Measurements from ENCODE around the gene ENTPD6. TPM values are rescaled to one million over a fixed set of nuclear protein-coding genes. Genes with fewer than 3 reads are reported as not detected.

ENTPD6 gene
- polyA plus RNA-seq, 4 donors, result 84.1 to 242 (median 140) TPM

DNA sequence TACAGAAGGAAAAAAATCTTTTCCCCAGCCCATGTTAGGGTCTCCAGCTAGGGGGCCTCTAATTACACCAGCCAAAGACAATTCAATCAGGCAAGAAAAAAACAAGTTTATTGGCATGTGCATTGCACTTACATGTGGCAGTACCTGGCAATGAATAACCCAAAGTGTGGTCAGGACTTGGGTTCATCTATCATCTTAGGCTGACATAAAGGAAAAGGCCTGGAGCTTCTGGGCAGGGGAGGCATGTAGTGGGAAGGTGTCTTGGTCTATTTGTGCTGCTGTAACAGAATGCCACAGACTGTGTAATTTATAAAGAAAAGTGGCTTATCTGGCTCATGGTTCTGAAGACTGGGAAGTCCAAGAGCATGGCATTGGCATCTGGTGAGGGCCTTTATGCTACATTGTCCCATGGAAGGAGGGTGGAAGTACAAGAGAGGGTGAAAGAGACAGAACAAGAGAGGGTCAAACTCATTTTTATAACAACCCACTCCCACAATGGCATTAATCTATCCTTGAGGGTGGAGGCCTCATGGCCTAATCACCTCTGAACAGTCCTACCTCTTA lies 48.0 kb downstream of the ENTPD6 start:
- Histone ChIP-seq H3K9me3 (ENCODE audit: control insufficient read depth in 2 of 2, insufficient read depth in 1 of 2, low read depth in 1 of 2, low read length in 1 of 2) (peaks cover 0 to 5% of the 10 kb centered on the region in 2 donors), H3K36me3 (ENCODE audit: control insufficient read depth in 3 of 3, insufficient read depth in 2 of 3, low read depth in 1 of 3, low read length in 3 of 3) (no peaks in the 10 kb centered on the region), H3K4me1 (ENCODE audit: control insufficient read depth in 3 of 3, insufficient read depth in 2 of 3, low read depth in 1 of 3, low read length in 2 of 3) (peaks cover 0 to 6% (median 0%) of the 10 kb centered on the region in 3 donors), H3K27ac (ENCODE audit: low read depth in 1 of 3, low read length in 2 of 3) (no peak overlapping the region), H3K4me3 (ENCODE audit: low read depth in 1 of 3, low read length in 3 of 3) (no peak overlapping the region), H3K27me3 (ENCODE audit: control insufficient read depth in 3 of 3, insufficient read depth in 3 of 3, low read length in 3 of 3) (no peaks in the 10 kb centered on the region)
- FAIRE-seq (no peak), DNase-seq (no peak)

DNA sequence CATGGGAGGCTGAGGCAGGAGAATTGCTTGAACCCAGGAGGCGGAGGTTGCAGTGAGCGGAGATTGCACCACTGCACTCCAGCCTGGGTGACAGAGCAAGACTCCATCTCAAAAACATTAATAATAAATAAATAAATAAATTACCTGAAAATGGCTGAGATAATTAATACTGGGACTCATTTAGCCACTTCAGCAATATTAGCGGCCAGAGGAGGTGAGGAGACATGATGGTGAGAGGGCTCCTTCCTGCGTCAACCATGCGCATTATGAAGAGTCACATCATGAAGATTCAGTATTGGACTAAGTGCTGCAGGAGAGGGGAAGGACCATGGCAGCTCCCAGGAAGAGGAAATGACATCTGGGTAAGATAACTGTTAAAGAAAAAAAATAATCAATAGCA lies 49.5 kb downstream of the ENTPD6 start:
- WGBS, 3 donors, result 97 to 98% (median 98%) methylated on average over 5 of the region's 5 CpGs
- DNase-seq (no peak), FAIRE-seq (no peak)
- H3K4me3 ChIP-seq (ENCODE audit: low read depth in 1 of 3, low read length in 3 of 3), result no peak overlapping the region
- H3K36me3 ChIP-seq (ENCODE audit: control insufficient read depth in 3 of 3, insufficient read depth in 2 of 3, low read depth in 1 of 3, low read length in 3 of 3), result no peaks in the 10 kb centered on the region
- no peak overlapping the region for H3K27ac ChIP-seq (ENCODE audit: low read depth in 1 of 3, low read length in 2 of 3)
- peaks cover 0 to 5% of the 10 kb centered on the region in 2 donors for H3K9me3 ChIP-seq (ENCODE audit: control insufficient read depth in 2 of 2, insufficient read depth in 1 of 2, low read depth in 1 of 2, low read length in 1 of 2)
- no peaks in the 10 kb centered on the region for H3K27me3 ChIP-seq (ENCODE audit: control insufficient read depth in 3 of 3, insufficient read depth in 3 of 3, low read length in 3 of 3)
- H3K4me1 ChIP-seq (ENCODE audit: control insufficient read depth in 3 of 3, insufficient read depth in 2 of 3, low read depth in 1 of 3, low read length in 2 of 3), result peaks cover 0 to 11% (median 2%) of the 10 kb centered on the region in 3 donors

DNA sequence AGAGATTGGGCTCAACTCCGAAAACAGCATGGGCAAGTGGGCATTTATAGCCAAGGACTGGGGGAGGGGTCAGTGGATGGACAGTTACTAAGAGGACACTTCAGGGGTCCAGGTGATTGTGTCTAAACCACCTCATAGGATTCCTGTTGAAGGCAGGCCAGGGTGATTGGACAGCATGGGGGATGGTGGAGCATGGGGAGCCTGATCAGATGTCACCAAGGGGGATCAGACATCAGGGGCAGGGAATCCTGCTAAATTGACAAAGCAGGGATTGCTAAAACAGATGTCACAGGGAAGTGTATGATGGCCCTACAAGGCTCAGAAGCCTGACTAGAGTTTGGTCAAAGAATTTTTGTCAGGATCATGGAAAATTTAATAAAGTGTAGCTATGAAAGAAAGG lies 49.9 kb downstream of the ENTPD6 start:
- H3K27ac ChIP-seq (ENCODE audit: low read depth in 1 of 3, low read length in 2 of 3), result no peak overlapping the region
- H3K9me3 ChIP-seq (ENCODE audit: control insufficient read depth in 2 of 2, insufficient read depth in 1 of 2, low read depth in 1 of 2, low read length in 1 of 2), result peaks cover 0 to 5% of the 10 kb centered on the region in 2 donors
- FAIRE-seq (no peak), DNase-seq (no peak)
- peaks cover 0 to 11% (median 2%) of the 10 kb centered on the region in 3 donors for H3K4me1 ChIP-seq (ENCODE audit: control insufficient read depth in 3 of 3, insufficient read depth in 2 of 3, low read depth in 1 of 3, low read length in 2 of 3)
- no peaks in the 10 kb centered on the region for H3K27me3 ChIP-seq (ENCODE audit: control insufficient read depth in 3 of 3, insufficient read depth in 3 of 3, low read length in 3 of 3)
- H3K36me3 ChIP-seq (ENCODE audit: control insufficient read depth in 3 of 3, insufficient read depth in 2 of 3, low read depth in 1 of 3, low read length in 3 of 3), result no peaks in the 10 kb centered on the region
- H3K4me3 ChIP-seq (ENCODE audit: low read depth in 1 of 3, low read length in 3 of 3), result no peak overlapping the region
- WGBS, 3 donors, result 93 to 99% (median 95%) methylated on average over 1 of the region's 1 CpG

DNA sequence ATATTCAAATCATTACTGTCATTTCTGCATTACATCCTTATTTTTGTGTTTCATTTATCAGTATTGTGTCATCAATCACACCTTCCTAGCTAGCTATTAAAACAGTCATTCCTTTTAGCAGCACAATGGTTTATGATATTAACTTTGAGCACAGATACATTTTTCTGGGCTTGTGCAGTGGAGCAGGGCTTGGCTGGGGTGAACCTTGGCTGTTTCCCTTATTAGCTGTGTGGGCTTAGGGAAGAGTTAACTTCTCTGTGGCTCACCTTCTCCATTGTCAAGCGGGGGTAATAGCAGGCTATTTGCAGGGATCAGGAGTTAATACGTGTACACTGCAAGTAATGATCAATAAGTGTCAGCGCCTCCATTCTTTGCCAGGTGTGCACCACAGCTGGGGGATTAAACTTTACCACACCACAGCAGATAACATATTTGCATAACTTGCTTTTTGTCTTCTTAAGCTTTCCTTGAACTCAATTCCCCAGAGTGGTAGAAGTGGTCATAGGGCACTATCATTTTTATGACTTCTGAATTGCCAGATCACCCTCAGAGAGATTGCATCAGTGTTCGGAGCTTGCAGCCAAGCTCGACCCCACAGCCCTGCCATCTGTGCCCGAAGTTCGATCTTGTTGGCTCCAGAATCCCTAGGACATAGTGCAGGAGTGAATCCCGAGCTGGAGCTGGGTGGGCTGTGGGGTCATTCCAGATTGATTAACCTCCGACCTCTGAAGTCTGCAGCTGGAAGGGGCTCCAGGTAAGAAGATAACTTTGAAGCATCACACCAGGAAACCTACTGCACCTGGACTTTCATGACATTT lies 50.9 kb downstream of the ENTPD6 start:
- 19 to 64% (median 37%) methylated on average over 9 of the region's 9 CpGs for WGBS, 3 donors
- H3K4me1 ChIP-seq (ENCODE audit: control insufficient read depth in 3 of 3, insufficient read depth in 2 of 3, low read depth in 1 of 3, low read length in 2 of 3), result peaks cover 0 to 11% (median 2%) of the 10 kb centered on the region in 3 donors
- H3K4me3 ChIP-seq (ENCODE audit: low read depth in 1 of 3, low read length in 3 of 3), result peak overlapping the region in 2 of 3 donors; percentile 25 to 80
- peak; percentile 35 to 57 for DNase-seq
- no peak for FAIRE-seq
- H3K9me3 ChIP-seq (ENCODE audit: control insufficient read depth in 2 of 2, insufficient read depth in 1 of 2, low read depth in 1 of 2, low read length in 1 of 2), result peaks cover 0 to 5% of the 10 kb centered on the region in 2 donors
- peak overlapping the region in 1 of 3 donors; percentile 91 for H3K27ac ChIP-seq (ENCODE audit: low read depth in 1 of 3, low read length in 2 of 3)
- no peaks in the 10 kb centered on the region for H3K27me3 ChIP-seq (ENCODE audit: control insufficient read depth in 3 of 3, insufficient read depth in 3 of 3, low read length in 3 of 3)
- H3K36me3 ChIP-seq (ENCODE audit: control insufficient read depth in 3 of 3, insufficient read depth in 2 of 3, low read depth in 1 of 3, low read length in 3 of 3), result peaks cover 0 to under 1% (median 0%) of the 10 kb centered on the region in 3 donors

DNA sequence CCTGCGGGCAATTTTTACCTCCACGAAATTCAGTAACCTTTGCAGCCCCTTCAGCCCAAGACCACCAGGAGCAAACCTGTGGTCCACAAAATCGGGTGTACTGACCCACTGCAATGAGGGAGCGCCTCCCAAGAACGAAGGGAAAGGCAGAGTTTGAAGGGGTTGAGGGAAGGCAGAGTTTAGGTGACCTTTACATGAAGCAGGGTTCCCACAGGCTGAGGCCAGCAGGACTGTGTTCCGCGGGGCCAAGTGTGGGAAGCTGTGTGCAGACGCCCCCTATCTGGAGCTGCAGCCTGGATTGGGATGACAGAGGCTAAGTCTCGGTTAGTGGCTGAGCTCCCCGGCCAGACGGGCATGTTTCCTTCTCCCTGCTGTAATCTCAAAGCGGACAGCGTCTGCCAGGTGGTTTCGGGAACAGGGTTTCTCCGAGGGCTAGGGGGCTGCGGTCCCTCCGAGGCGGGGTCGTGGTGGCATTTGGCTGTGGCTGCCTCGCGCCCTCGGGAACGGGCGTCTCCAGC lies 51.5 kb downstream of the ENTPD6 start:
- Histone ChIP-seq H3K27ac (ENCODE audit: low read depth in 1 of 3, low read length in 2 of 3) (peak overlapping the region; percentile 87 to 91 (median 91)), H3K4me1 (ENCODE audit: control insufficient read depth in 3 of 3, insufficient read depth in 2 of 3, low read depth in 1 of 3, low read length in 2 of 3) (peaks cover 0 to 12% (median 3%) of the 10 kb centered on the region in 3 donors)
- FAIRE-seq, result no peak

DNA sequence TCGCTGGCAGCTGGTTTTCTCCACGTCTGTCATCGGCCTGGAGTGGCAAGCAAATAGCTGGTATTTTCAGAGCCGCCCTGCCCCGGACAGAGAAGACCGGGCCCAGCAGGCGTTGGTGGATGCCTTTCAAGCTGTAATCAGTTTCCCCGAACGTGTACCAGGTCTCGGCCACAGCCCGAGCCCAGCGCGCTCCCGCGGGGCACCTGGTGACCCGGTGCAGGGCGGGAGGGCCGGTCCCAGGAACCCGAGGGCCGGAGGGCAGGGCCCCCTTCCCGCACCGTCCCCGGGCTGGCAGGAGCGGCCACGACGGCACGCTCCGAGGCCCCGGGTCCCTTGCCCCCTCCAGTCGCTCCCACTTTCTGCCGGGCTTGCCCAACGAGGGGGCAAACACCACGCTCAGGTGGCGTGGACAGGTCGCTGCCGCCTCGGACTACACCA lies 52.0 kb downstream of the ENTPD6 start:
- peak overlapping the region; percentile 58 to 85 (median 80) for H3K4me3 ChIP-seq (ENCODE audit: low read depth in 1 of 3, low read length in 3 of 3)
- WGBS, 3 donors, result 0 to 1% (median 0%) methylated on average over 29 to 37 of the region's 37 CpGs
- FAIRE-seq, result no peak
- H3K36me3 ChIP-seq (ENCODE audit: control insufficient read depth in 3 of 3, insufficient read depth in 2 of 3, low read depth in 1 of 3, low read length in 3 of 3), result peaks cover 0 to 2% (median 0%) of the 10 kb centered on the region in 3 donors
- H3K27ac ChIP-seq (ENCODE audit: low read depth in 1 of 3, low read length in 2 of 3), result peak overlapping the region; percentile 87 to 91 (median 91)
- peaks cover 0 to 5% of the 10 kb centered on the region in 2 donors for H3K9me3 ChIP-seq (ENCODE audit: control insufficient read depth in 2 of 2, insufficient read depth in 1 of 2, low read depth in 1 of 2, low read length in 1 of 2)
- peak in 1 of 2 donors; percentile 88 for DNase-seq
- H3K4me1 ChIP-seq (ENCODE audit: control insufficient read depth in 3 of 3, insufficient read depth in 2 of 3, low read depth in 1 of 3, low read length in 2 of 3), result peaks cover 0 to 17% (median 3%) of the 10 kb centered on the region in 3 donors
- H3K27me3 ChIP-seq (ENCODE audit: control insufficient read depth in 3 of 3, insufficient read depth in 3 of 3, low read length in 3 of 3), result no peaks in the 10 kb centered on the region

More for the DNA sequence above, 51.5 kb downstream of the ENTPD6 start:
- WGBS, 3 donors, result 4 to 8% (median 8%) methylated on average over 22 to 24 of the region's 24 CpGs
- DNase-seq, result peak in 1 of 2 donors; percentile 66
- peaks cover 0 to 2% (median 0%) of the 10 kb centered on the region in 3 donors for H3K36me3 ChIP-seq (ENCODE audit: control insufficient read depth in 3 of 3, insufficient read depth in 2 of 3, low read depth in 1 of 3, low read length in 3 of 3)
- H3K4me3 ChIP-seq (ENCODE audit: low read depth in 1 of 3, low read length in 3 of 3), result peak overlapping the region; percentile 58 to 85 (median 80)
- H3K27me3 ChIP-seq (ENCODE audit: control insufficient read depth in 3 of 3, insufficient read depth in 3 of 3, low read length in 3 of 3), result no peaks in the 10 kb centered on the region
- H3K9me3 ChIP-seq (ENCODE audit: control insufficient read depth in 2 of 2, insufficient read depth in 1 of 2, low read depth in 1 of 2, low read length in 1 of 2), result peaks cover 0 to 5% of the 10 kb centered on the region in 2 donors

DNA sequence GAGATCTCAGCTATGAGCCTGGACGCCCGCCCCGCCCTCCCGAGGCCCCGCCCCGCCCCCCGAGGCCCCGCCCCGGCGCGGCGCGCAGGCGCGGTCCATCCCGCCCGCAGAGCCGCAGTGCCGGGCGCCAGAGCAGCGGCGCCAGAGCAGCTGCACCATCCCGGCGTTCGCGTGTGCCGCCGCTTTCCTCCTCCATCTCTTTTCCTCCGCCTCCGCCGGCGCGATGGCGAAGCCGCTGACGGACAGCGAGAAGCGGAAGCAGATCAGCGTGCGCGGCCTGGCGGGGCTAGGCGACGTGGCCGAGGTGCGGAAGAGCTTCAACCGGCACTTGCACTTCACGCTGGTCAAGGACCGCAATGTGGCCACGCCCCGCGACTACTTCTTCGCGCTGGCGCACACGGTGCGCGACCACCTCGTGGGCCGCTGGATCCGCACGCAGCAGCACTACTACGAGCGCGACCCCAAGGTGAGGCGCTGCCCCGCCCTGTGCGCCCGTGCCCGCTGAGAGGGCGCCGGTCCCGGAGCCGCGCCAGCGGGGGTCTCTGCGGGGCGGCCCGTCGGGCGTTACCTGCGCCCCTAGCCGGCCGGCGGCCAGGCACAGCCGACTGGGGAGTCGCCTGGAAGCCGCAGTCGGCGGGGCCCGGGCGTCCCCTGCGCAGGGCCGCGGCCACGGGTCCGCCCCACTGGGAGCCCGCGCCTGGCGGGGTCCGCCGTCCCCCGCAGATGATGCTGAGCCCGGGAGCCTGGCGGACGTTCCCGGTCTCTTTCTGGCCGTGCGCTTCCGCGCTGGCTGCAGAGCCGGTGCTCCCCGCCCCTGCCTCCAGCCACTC lies 52.7 kb downstream of the ENTPD6 start, which contains the start of gene PYGB:
TSS of gene PYGB (plus strand) at position 130 of the 830 bp plus-strand sequence. CDS start at position 224, 94 bp downstream.
- DNase-seq (peak; percentile 69 to 90), FAIRE-seq (no peak)
- WGBS, 3 donors, result 0 to 1% (median 0%) methylated on average over 79 to 113 of the region's 113 CpGs
- H3K9me3 ChIP-seq (ENCODE audit: control insufficient read depth in 2 of 2, insufficient read depth in 1 of 2, low read depth in 1 of 2, low read length in 1 of 2), result peaks cover 0 to 5% of the 10 kb centered on the region in 2 donors
- peaks cover 2 to 22% (median 3%) of the 10 kb centered on the region in 3 donors for H3K4me1 ChIP-seq (ENCODE audit: control insufficient read depth in 3 of 3, insufficient read depth in 2 of 3, low read depth in 1 of 3, low read length in 2 of 3)
- peak within 1 kb of the TSS; percentile 87 to 91 (median 91) for H3K27ac ChIP-seq (ENCODE audit: low read depth in 1 of 3, low read length in 2 of 3)
- H3K27me3 ChIP-seq (ENCODE audit: control insufficient read depth in 3 of 3, insufficient read depth in 3 of 3, low read length in 3 of 3), result no peaks in the 10 kb centered on the region
- peak within 1 kb of the TSS; percentile 79 to 85 (median 80) for H3K4me3 ChIP-seq (ENCODE audit: low read depth in 1 of 3, low read length in 3 of 3)
- peaks cover 0 to 6% (median 0%) of the 10 kb centered on the region in 3 donors for H3K36me3 ChIP-seq (ENCODE audit: control insufficient read depth in 3 of 3, insufficient read depth in 2 of 3, low read depth in 1 of 3, low read length in 3 of 3)
